ENCODE measurements around the gene RIN3. TPM values are rescaled to one million over a fixed set of nuclear protein-coding genes. Genes with fewer than 3 reads are reported as not detected.
A peak's percentile ranks its signal among the peaks of the same experiment; 100 is the strongest.

The RIN3 gene
- total RNA-seq, 2 donors from 2014 or later: 22.9 to 26.3 TPM

GRCh38 chr14:92600318-92601053, 86.9 kb downstream of the RIN3 start:
- ATAC-seq: no peak
- intact Hi-C loops (cut with DNase I, micrococcal nuclease): no loop called here
- DNase-seq: no peak

GRCh38 chr14:92601131-92601710, 87.6 kb downstream of the RIN3 start:
- no peak for ATAC-seq
- intact Hi-C loops (cut with DNase I, micrococcal nuclease): no loop called here
- no peak for DNase-seq

GRCh38 chr14:92601757-92602417, 88.3 kb downstream of the RIN3 start:
- peak in 1 of 2 donors; percentile 58 for DNase-seq
- intact Hi-C loops (cut with DNase I, micrococcal nuclease): no loop called here
- ATAC-seq: peak; percentile 10

- intact Hi-C loops (cut with DNase I, micrococcal nuclease): no loop called here
- DNase-seq: peak in 1 of 2 donors; percentile 69
- ATAC-seq: peak; percentile 17
These were observed 90.0 kb downstream of the RIN3 start for GRCh38 chr14:92603309-92604242.

GRCh38 chr14:92605274-92605940, 91.8 kb downstream of the RIN3 start:
- ATAC-seq (no peak), DNase-seq (no peak)
- intact Hi-C loops (cut with DNase I, micrococcal nuclease): no loop called here

- DNase-seq: no peak
- peak; percentile 3 for ATAC-seq
- intact Hi-C loops (cut with DNase I, micrococcal nuclease): no loop called here
These were observed 93.7 kb downstream of the RIN3 start for GRCh38 chr14:92607251-92607650.

GRCh38 chr14:92607702-92608429, 94.3 kb downstream of the RIN3 start:
- DNase-seq: no peak
- intact Hi-C loops (cut with DNase I, micrococcal nuclease): no loop called here
- ATAC-seq: peak; percentile 76

- DNase-seq (no peak), ATAC-seq (no peak)
- intact Hi-C loops (cut with DNase I, micrococcal nuclease): no loop called here
These were observed 96.4 kb downstream of the RIN3 start for GRCh38 chr14:92609955-92610354.

- peak; percentile 83 to 84 for DNase-seq
- intact Hi-C loops (cut with DNase I, micrococcal nuclease): no loop called here
- peak; percentile 72 for ATAC-seq
These were observed 97.3 kb downstream of the RIN3 start for GRCh38 chr14:92610849-92611271.

- DNase-seq (peak in 1 of 2 donors; percentile 50), ATAC-seq (no peak)
- intact Hi-C loops (cut with DNase I, micrococcal nuclease): no loop called here
These were observed 99.6 kb downstream of the RIN3 start for GRCh38 chr14:92613008-92613658.

- no peak for ATAC-seq
- intact Hi-C loops (cut with DNase I, micrococcal nuclease): no loop called here
- DNase-seq: no peak
These were observed 100.2 kb downstream of the RIN3 start for GRCh38 chr14:92613681-92614260.

- DNase-seq: no peak
- ATAC-seq: no peak
- intact Hi-C loops (cut with DNase I, micrococcal nuclease): no loop called here
These were observed 101.9 kb downstream of the RIN3 start for GRCh38 chr14:92615451-92615850.

GRCh38 chr14:92616178-92616577, 102.6 kb downstream of the RIN3 start:
- intact Hi-C loops (cut with DNase I, micrococcal nuclease): no loop called here
- no peak for DNase-seq
- no peak for ATAC-seq

GRCh38 chr14:92617581-92617980, 104.0 kb downstream of the RIN3 start:
- ATAC-seq (no peak), DNase-seq (no peak)
- intact Hi-C loops (cut with DNase I, micrococcal nuclease): no loop called here

- no peak for ATAC-seq
- intact Hi-C loops (cut with DNase I, micrococcal nuclease): no loop called here
- DNase-seq: no peak
These were observed 106.3 kb downstream of the RIN3 start for GRCh38 chr14:92619671-92620456.

- DNase-seq (no peak), ATAC-seq (no peak)
- intact Hi-C loops (cut with DNase I, micrococcal nuclease): no loop called here
These were observed 108.7 kb downstream of the RIN3 start for GRCh38 chr14:92622311-92622710.

All from left colon (tissue), 2 donors.